HepG2 (cell line): ENCODE data around the gene CATSPERD. TPM values are rescaled to one million over a fixed set of nuclear protein-coding genes. Genes with fewer than 3 reads are reported as not detected.

ENCODE experiments used
- ATAC-seq: fragments of 200-7000 bp; cut with Tn5 transposase; 3 replicates; pipeline ENCODE4 v1.9.1; 2020; ENCODE audit warnings: mild to moderate bottlenecking, moderate library complexity
- BruUV-seq: library from RNA; stranded (reverse); fragments of 400-500 nt; replicated peaks from 2 replicates; lab custom pipeline; 2021; lab: Mats Ljungman, UMichigan
- CTCF ChIA-PET: fragments of 300-600 bp; formaldehyde crosslinking; extraction: SDS; loops from one replicate; lab custom pipeline; 2021; ENCODE audit warnings: low total read pairs, inconsistent platforms, low intra/inter-chr PET ratio; lab: Yijun Ruan, JAX
- POLR2A ChIA-PET: fragments of 350-600 bp; sonication (Branson Sonifier 250); formaldehyde crosslinking; loops from one replicate; lab custom pipeline; 2020; ENCODE audit warnings: antibody characterized with exemption, inconsistent platforms; lab: Yijun Ruan, JAX
- DNase-seq: peaks from one replicate; pipeline ENCODE4 v3.0.0-alpha.2; 2015; ENCODE audit warnings: low spot score
- FAIRE-seq: peaks from 3 replicates; lab custom pipeline; 2011; peaks lifted over from hg19 to GRCh38; lab: Jason Lieb, UNC
- H2AFZ ChIP-seq: one replicate; pipeline ENCODE4 v1.6.1; 2011; ENCODE audit warnings: low read length, inconsistent platforms
- H3K27ac ChIP-seq: fragments of 300-600 bp; 3 replicates; pipeline ENCODE4 v1.8.0; 2011; ENCODE audit warnings: mixed run types, mild to moderate bottlenecking, mixed read lengths, low read length, inconsistent platforms; ENCODE audit not compliant: insufficient read depth; ENCODE audit errors: extremely low read length
- H3K27me3 ChIP-seq, 2 experiments: fragments of 200-600 bp in 1 of 2; 2 replicates in 1 of 2; 3 replicates in 1 of 2; pipeline versions ENCODE4 v1.6.0 to v1.8.0; 2011; ENCODE audit warnings: low read length in 2 of 2, mild to moderate bottlenecking in 2 of 2, moderate library complexity in 2 of 2, inconsistent platforms in 1 of 2; ENCODE audit not compliant: insufficient read depth in 2 of 2, control insufficient read depth in 1 of 2
- H3K36me3 ChIP-seq, 2 experiments: fragments of 200-600 bp in 1 of 2; replicated peaks in 1 of 2; 2 replicates in 1 of 2; 3 replicates in 1 of 2; pipeline versions ENCODE4 v1.5.1 to v1.8.0; 2011; ENCODE audit warnings: low read length in 2 of 2, inconsistent platforms in 1 of 2; ENCODE audit not compliant: insufficient read depth in 2 of 2, control insufficient read depth in 1 of 2
- H3K4me1 ChIP-seq: 2 replicates; pipeline ENCODE4 v1.5.1; 2012; ENCODE audit warnings: low read length, inconsistent platforms; ENCODE audit not compliant: insufficient read depth
- H3K4me2 ChIP-seq: 2 replicates; pipeline ENCODE4 v1.6.0; 2011; ENCODE audit warnings: low read depth, low read length, inconsistent platforms
- H3K4me3 ChIP-seq, 3 experiments: fragments of 200-600 bp in 1 of 3; sonication (generic), shearing (Covaris generic) in 1 of 3; replicated peaks in 1 of 3; 2 replicates each; pipeline ENCODE4 v1.5.1; 2011 to 2016; ENCODE audit warnings: low read length in 3 of 3, inconsistent platforms in 2 of 3, low read depth in 2 of 3, mild to moderate bottlenecking in 2 of 3, control low read depth in 1 of 3, mixed read lengths in 1 of 3; ENCODE audit not compliant: insufficient read depth in 1 of 3
- H3K79me2 ChIP-seq: one replicate; pipeline ENCODE4 v1.6.1; 2011; ENCODE audit warnings: low read length, inconsistent platforms; ENCODE audit not compliant: insufficient read depth
- H3K9ac ChIP-seq: 2 replicates; pipeline ENCODE4 v1.6.0; 2011; ENCODE audit warnings: mild to moderate bottlenecking, low read depth, low read length, inconsistent platforms; ENCODE audit not compliant: insufficient read depth
- H3K9me3 ChIP-seq: 2 replicates; pipeline ENCODE4 v1.5.1; 2012; ENCODE audit warnings: mild to moderate bottlenecking, low read length
- H4K20me1 ChIP-seq: 2 replicates; pipeline ENCODE4 v1.6.0; 2011; ENCODE audit warnings: inconsistent platforms, mild to moderate bottlenecking, low read length, moderate library complexity; ENCODE audit not compliant: insufficient read depth
- NFYB ChIP-seq: sonication (generic); formaldehyde crosslinking; IDR thresholded peaks from 2 replicates; pipeline ENCODE4 v1.4.0; 2020; ENCODE audit warnings: missing genetic modification reagents
- PAF1 ChIP-seq: IDR thresholded peaks from 2 replicates; pipeline ENCODE4 v1.6.1; 2016; ENCODE audit warnings: missing genetic modification reagents, missing compliant biosample characterization
- SALL2 ChIP-seq: sonication (generic); formaldehyde crosslinking; IDR thresholded peaks from 2 replicates; pipeline ENCODE4 v1.8.1; 2023; ENCODE audit warnings: mild to moderate bottlenecking, missing genetic modification reagents, inconsistent platforms
- SKIL ChIP-seq: sonication (generic); formaldehyde crosslinking; IDR thresholded peaks from 2 replicates; pipeline ENCODE4 v1.8.0; 2022; ENCODE audit warnings: missing genetic modification reagents, mild to moderate bottlenecking, moderate library complexity, borderline replicate concordance
- SP140L ChIP-seq: sonication (generic); formaldehyde crosslinking; IDR thresholded peaks from 2 replicates; pipeline ENCODE4 v1.4.0; 2020; ENCODE audit warnings: missing genetic modification reagents, borderline replicate concordance
- ZBTB33 ChIP-seq: sonication (generic); formaldehyde crosslinking; IDR thresholded peaks from 2 replicates; pipeline ENCODE4 v1.4.0; 2020; ENCODE audit warnings: missing genetic modification reagents
- ZMYM4 ChIP-seq: sonication (generic); formaldehyde crosslinking; IDR thresholded peaks from 2 replicates; pipeline ENCODE4 v1.8.1; 2023; ENCODE audit warnings: mild to moderate bottlenecking, missing genetic modification reagents
- ZNF556 ChIP-seq: sonication (generic); formaldehyde crosslinking; IDR thresholded peaks from 2 replicates; pipeline ENCODE4 v1.4.0; 2020; ENCODE audit warnings: mild to moderate bottlenecking, missing genetic modification reagents, borderline replicate concordance
- WGBS: methylation state at CpG from one replicate; pipeline ENCODE4 v1.1.6; 2017; ENCODE audit warnings: low lambda C conversion rate; 5-methylcytosine and 5-hydroxymethylcytosine counted together
- in situ Hi-C: cut with HindIII; loops from 2 replicates; pipeline ENCODE4 v1.10.0; 2017; ENCODE audit warnings: low pct_unique_long_range_greater_than_20kb; ENCODE audit not compliant: extremely low pct_ligation_motif_present
- intact Hi-C: fragments of 100-400 bp; cut with micrococcal nuclease; formaldehyde crosslinking; loops from one replicate; pipeline ENCODE4 v1.10.0; 2022; ENCODE audit not compliant: unreplicated experiment
- polyA plus RNA-seq, 8 experiments: library from polyadenylated mRNA; depleted of rRNA in 3 of 8; stranded (reverse) in 7 of 8; unstranded in 1 of 8; fragments of >200 nt; fragmentation: Illumina TruSeq in 4 of 8; extraction: Trizol in 4 of 8; gene quantifications; 2 replicates each; pipeline versions ENCODE4 v1.2.1 to v1.2.3, GENCODE V29; 2011 to 2016; ENCODE audit warnings: low read depth in 4 of 8, missing spikeins in 1 of 8, mixed read lengths in 1 of 8; ENCODE audit not compliant: insufficient read depth in 1 of 8
- total RNA-seq, 5 experiments: library from RNA; depleted of rRNA; stranded (reverse); fragments of >200 nt; fragmentation: Illumina TruSeq; extraction: Trizol; gene quantifications; 2 replicates each; pipeline ENCODE4 v1.2.3, GENCODE V29; 2016; ENCODE audit warnings: low read depth in 1 of 5

The CATSPERD gene
- total and polyA plus RNA-seq, 2 of the 13 experiments (the other 11 are each of a cell fraction or from before 2014, with no cell fraction given) = 0.04 TPM; not detected in 1

DNA sequence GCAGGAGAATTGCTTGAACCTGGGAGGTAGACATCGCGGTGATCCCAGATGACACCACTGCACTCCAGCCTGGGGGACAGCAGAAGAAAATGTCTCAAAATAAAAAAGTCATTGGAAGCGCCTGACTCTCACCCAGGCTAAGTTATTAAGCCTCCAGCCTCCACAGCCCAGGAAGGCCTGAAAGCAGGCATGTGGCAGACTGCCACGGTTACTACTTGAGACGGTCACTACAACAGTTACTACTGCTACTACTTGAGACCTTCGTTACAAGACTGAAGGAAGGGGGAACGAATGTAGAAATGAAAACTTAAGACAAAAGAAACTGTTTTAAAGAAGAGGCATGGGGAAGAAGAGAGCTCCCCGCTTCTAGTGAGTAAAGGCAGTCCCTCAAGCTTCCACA lies 54.5 kb downstream of the CATSPERD start:
- in situ Hi-C loops = no loop called here

More for the DNA sequence above, 54.5 kb downstream of the CATSPERD start:
- no peak overlapping the region for H3K27ac ChIP-seq
- no peak for DNase-seq
- TF ChIP-seq ZMYM4 (CRISPR knock-in tag) = no peak
- no peak for TF ChIP-seq PAF1
- TF ChIP-seq SKIL (CRISPR knock-in tag) = no peak
- TF ChIP-seq NFYB (CRISPR knock-in tag) = no peak
- no peak for TF ChIP-seq ZNF556
- no peak for TF ChIP-seq SALL2 (CRISPR knock-in tag)
- TF ChIP-seq ZBTB33 (CRISPR knock-in tag) = no peak
- no peak for TF ChIP-seq SP140L (CRISPR knock-in tag)
- no peak overlapping the region for H3K9ac ChIP-seq
- H3K4me2 ChIP-seq = no peak overlapping the region
- H3K4me1 ChIP-seq = peaks cover 9% of the 10 kb centered on the region; the same call in 1 of the 2 replicates
- no peaks in the 10 kb centered on the region for H3K36me3 ChIP-seq
- peaks cover 0 to 10% of the 10 kb centered on the region in 2 experiments; a peak in 3 of 5 replicates for H3K27me3 ChIP-seq
- H3K9me3 ChIP-seq = no peaks in the 10 kb centered on the region
- H3K4me3 ChIP-seq = no peak overlapping the region
- ChIA-PET POLR2A (interaction anchor here (1.1 kb wide), 1 partner anchor 15 kb away, joined by 4 read pairs; no protein-coding TSS in a partner anchor), CTCF (interaction anchor here (2.5 kb wide), 1 partner anchor 19 kb away, joined by 8 read pairs; no protein-coding TSS in a partner anchor)
- 62% methylated on average over 8 of the region's 8 CpGs for WGBS
- no peaks in the 10 kb centered on the region for H4K20me1 ChIP-seq
- FAIRE-seq = no peak
- H2AFZ ChIP-seq = no peak overlapping the region
- BruUV-seq = no TSS peak
- ATAC-seq = no peak
- intact Hi-C loops = no loop called here
- no peaks in the 10 kb centered on the region for H3K79me2 ChIP-seq
